RWPE2 (cell line): ENCODE measurements around the gene KSR1.
"Not testable (repeated sequence)": the region's sequence is repeated elsewhere in the genome, so short reads cannot be mapped to it uniquely, and the experiment has no call there.

Source experiments
- ATAC-seq: fragments of 200-7000 bp; cut with Tn5 transposase; 3 replicates; pipeline ENCODE4 v1.9.1; 2021; ENCODE audit warnings: low read depth
- DNase-seq: peaks from one replicate; pipeline ENCODE4 v3.0.0-alpha.2; 2020; ENCODE audit warnings: low spot score
- H3K27ac ChIP-seq: fragments of 450-650 bp; 2 replicates; pipeline ENCODE4 v1.5.1; 2017; ENCODE audit warnings: mild to moderate bottlenecking; ENCODE audit not compliant: poor library complexity, severe bottlenecking
- H3K27me3 ChIP-seq: fragments of 250-450 bp; sonication (Bioruptor Pico); 2 replicates; pipeline ENCODE4 v1.5.1; 2021; ENCODE audit warnings: mild to moderate bottlenecking, moderate library complexity; ENCODE audit not compliant: insufficient read depth, poor library complexity, severe bottlenecking
- H3K36me3 ChIP-seq: fragments of 250-450 bp; sonication (Bioruptor Pico); 2 replicates; pipeline ENCODE4 v1.5.1; 2020; ENCODE audit warnings: low read depth, mild to moderate bottlenecking, moderate library complexity
- H3K4me1 ChIP-seq: fragments of 250-450 bp; sonication (Bioruptor Pico); 2 replicates; pipeline ENCODE4 v1.5.1; 2021; ENCODE audit warnings: mild to moderate bottlenecking, moderate library complexity; ENCODE audit not compliant: insufficient read depth, poor library complexity, severe bottlenecking
- H3K4me3 ChIP-seq: fragments of 250-450 bp; sonication (Bioruptor Pico); 2 replicates; pipeline ENCODE4 v1.5.1; 2021; ENCODE audit warnings: mild to moderate bottlenecking, moderate library complexity; ENCODE audit not compliant: severe bottlenecking
- H3K9me3 ChIP-seq: fragments of 250-450 bp; sonication (Bioruptor Pico); 2 replicates; pipeline ENCODE4 v1.5.1; 2021; ENCODE audit warnings: mild to moderate bottlenecking, moderate library complexity; ENCODE audit not compliant: severe bottlenecking
- CTCF ChIP-seq: fragments of 450-650 bp; IDR thresholded peaks from one replicate; pipeline ENCODE4 v1.5.1; 2017; ENCODE audit warnings: mild to moderate bottlenecking, moderate library complexity; ENCODE audit not compliant: poor library complexity, severe bottlenecking

The KSR1 gene

GRCh38 chr17:27499451-27500265, 43.4 kb downstream of the KSR1 start:
- TF ChIP-seq CTCF = no peak
- Histone ChIP-seq H3K4me1 (peaks cover 10% of the 10 kb centered on the region), H3K27me3 (no peaks in the 10 kb centered on the region), H3K27ac (no peak overlapping the region), H3K36me3 (no peaks in the 10 kb centered on the region), H3K9me3 (no peaks in the 10 kb centered on the region), H3K4me3 (no peak overlapping the region)
- no peak for DNase-seq
- no peak for ATAC-seq

GRCh38 chr17:27501338-27501737, 45.1 kb downstream of the KSR1 start:
- H3K4me1 ChIP-seq, H3K27me3 ChIP-seq, H3K27ac ChIP-seq, H3K36me3 ChIP-seq, H3K4me3 ChIP-seq, DNase-seq, ATAC-seq, H3K9me3 ChIP-seq: not testable (repeated sequence)

- TF ChIP-seq CTCF = no peak
- ATAC-seq = no peak
- no peak overlapping the region for H3K27ac ChIP-seq
These were observed 46.5 kb downstream of the KSR1 start for GRCh38 chr17:27502526-27503324.

GRCh38 chr17:27503611-27504010, 47.4 kb downstream of the KSR1 start:
- TF ChIP-seq CTCF = no peak
- Histone ChIP-seq H3K27me3 (no peaks in the 10 kb centered on the region), H3K4me1 (no peaks in the 10 kb centered on the region), H3K27ac (no peak overlapping the region), H3K9me3 (no peaks in the 10 kb centered on the region), H3K4me3 (no peak overlapping the region), H3K36me3 (no peaks in the 10 kb centered on the region)
- ATAC-seq = no peak
- no peak for DNase-seq

More at GRCh38 chr17:27502526-27503324, 46.5 kb downstream of the KSR1 start:
- peaks cover 3% of the 10 kb centered on the region for H3K4me1 ChIP-seq
- no peaks in the 10 kb centered on the region for H3K36me3 ChIP-seq
- no peaks in the 10 kb centered on the region for H3K9me3 ChIP-seq
- no peaks in the 10 kb centered on the region for H3K27me3 ChIP-seq
- no peak overlapping the region for H3K4me3 ChIP-seq
- no peak for DNase-seq

- TF ChIP-seq CTCF = no peak
- H3K4me3 ChIP-seq = no peak overlapping the region
- no peaks in the 10 kb centered on the region for H3K27me3 ChIP-seq
- no peaks in the 10 kb centered on the region for H3K9me3 ChIP-seq
- ATAC-seq (no peak), DNase-seq (no peak)
- no peaks in the 10 kb centered on the region for H3K4me1 ChIP-seq
- no peaks in the 10 kb centered on the region for H3K36me3 ChIP-seq
- no peak overlapping the region for H3K27ac ChIP-seq
These were observed 48.1 kb downstream of the KSR1 start for GRCh38 chr17:27504188-27504995.
